ENCODE results near the gene RAPGEF4. TPM values are rescaled to one million over a fixed set of nuclear protein-coding genes. Genes with fewer than 3 reads are reported as not detected.

The RAPGEF4 gene
- total RNA-seq, 4 donors from 2014 or later, result 16.1 to 26.2 (median 21.3) TPM

DNA sequence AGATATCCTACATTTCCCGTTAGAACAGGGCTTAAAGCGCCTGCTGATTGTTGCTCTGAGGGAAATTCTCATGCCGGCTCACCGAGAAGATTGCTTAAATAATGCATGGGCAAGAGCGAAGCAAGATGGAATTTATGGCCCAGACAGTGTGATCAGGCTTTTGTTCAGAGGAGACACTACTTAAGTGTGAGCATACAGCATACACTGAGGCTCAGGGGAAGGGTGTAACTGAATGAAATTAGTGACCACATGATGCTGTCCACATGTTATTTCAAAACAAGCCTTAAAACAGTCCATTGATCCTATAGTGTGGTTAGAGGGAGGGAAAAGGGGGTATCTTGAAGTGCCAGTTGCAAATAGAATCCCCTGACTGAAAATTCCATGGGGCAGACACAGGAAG is 125.5 kb downstream of the RAPGEF4 start:
- intact Hi-C loops (cut with DNase I; ENCODE audit: low total_unique reads), result no loop called here
- Histone ChIP-seq H3K36me3 (no peaks in the 10 kb centered on the region), H3K9me3 (no peaks in the 10 kb centered on the region), H3K4me3 (no peak overlapping the region), H3K4me1 (no peaks in the 10 kb centered on the region), H3K27me3 (no peaks in the 10 kb centered on the region), H3K27ac (peak overlapping the region in 1 of 2 donors; percentile 18)
- no peak for TF ChIP-seq CTCF (IDR thresholded peaks at IDR 0.05)
- TF ChIP-seq POLR2A (IDR thresholded peaks at IDR 0.05), result no peak
- DNase-seq, result no peak

- Histone ChIP-seq H3K27me3 (no peaks in the 10 kb centered on the region), H3K4me3 (no peak overlapping the region), H3K36me3 (no peaks in the 10 kb centered on the region), H3K27ac (peak overlapping the region in 1 of 2 donors; percentile 20), H3K9me3 (no peaks in the 10 kb centered on the region), H3K4me1 (no peaks in the 10 kb centered on the region)
- no peak for DNase-seq
- intact Hi-C loops (cut with DNase I; ENCODE audit: low total_unique reads), result no loop called here
- TF ChIP-seq CTCF (IDR thresholded peaks at IDR 0.05) (no peak), POLR2A (IDR thresholded peaks at IDR 0.05) (no peak)
Observed at GRCh38 chr2:172861656-172862476, 126.2 kb downstream of the RAPGEF4 start.

- TF ChIP-seq POLR2A (IDR thresholded peaks at IDR 0.05) (no peak), CTCF (IDR thresholded peaks at IDR 0.05) (no peak)
- Histone ChIP-seq H3K36me3 (no peaks in the 10 kb centered on the region), H3K27ac (peak overlapping the region in 1 of 2 donors; percentile 20), H3K4me1 (no peaks in the 10 kb centered on the region), H3K27me3 (no peaks in the 10 kb centered on the region), H3K4me3 (no peak overlapping the region), H3K9me3 (no peaks in the 10 kb centered on the region)
- DNase-seq, result no peak
- intact Hi-C loops (cut with DNase I; ENCODE audit: low total_unique reads), result no loop called here
Observed at GRCh38 chr2:172863341-172863740, 127.7 kb downstream of the RAPGEF4 start.

GRCh38 chr2:172864182-172864581 is 128.5 kb downstream of the RAPGEF4 start:
- no peaks in the 10 kb centered on the region for H3K27me3 ChIP-seq

More at GRCh38 chr2:172864182-172864581, 128.5 kb downstream of the RAPGEF4 start:
- intact Hi-C loops (cut with DNase I; ENCODE audit: low total_unique reads), result no loop called here
- Histone ChIP-seq H3K27ac (no peak overlapping the region), H3K9me3 (no peaks in the 10 kb centered on the region), H3K4me3 (no peak overlapping the region), H3K4me1 (no peaks in the 10 kb centered on the region), H3K36me3 (no peaks in the 10 kb centered on the region)
- TF ChIP-seq POLR2A (IDR thresholded peaks at IDR 0.05), result no peak
- TF ChIP-seq CTCF (IDR thresholded peaks at IDR 0.05), result peak; percentile 10 to 41 (median 26)
- peak; percentile 28 to 38 for DNase-seq
